ENCODE data around the gene OR10D3.

OR10D3 gene, protein sequence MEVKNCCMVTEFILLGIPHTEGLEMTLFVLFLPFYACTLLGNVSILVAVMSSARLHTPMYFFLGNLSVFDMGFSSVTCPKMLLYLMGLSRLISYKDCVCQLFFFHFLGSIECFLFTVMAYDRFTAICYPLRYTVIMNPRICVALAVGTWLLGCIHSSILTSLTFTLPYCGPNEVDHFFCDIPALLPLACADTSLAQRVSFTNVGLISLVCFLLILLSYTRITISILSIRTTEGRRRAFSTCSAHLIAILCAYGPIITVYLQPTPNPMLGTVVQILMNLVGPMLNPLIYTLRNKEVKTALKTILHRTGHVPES

DNA sequence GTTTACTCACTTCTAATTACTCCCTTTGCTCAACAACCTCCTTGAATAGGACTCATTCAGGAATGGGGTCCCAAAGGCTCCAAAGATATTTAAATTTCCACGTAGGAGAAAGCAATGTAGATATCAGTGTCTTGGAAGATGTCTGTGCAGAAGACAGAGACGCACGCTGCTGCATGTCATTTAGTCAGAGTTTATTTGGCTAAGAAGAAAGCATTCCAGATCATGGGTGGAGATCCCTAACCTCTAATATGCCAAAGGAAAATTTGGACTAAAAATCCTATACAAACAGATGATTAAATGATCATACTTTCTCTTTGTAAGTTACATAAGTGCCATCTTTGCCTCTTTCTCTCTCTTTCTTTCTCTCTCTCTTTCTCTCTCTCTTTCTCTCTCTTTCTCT is at the start of gene OR10D3:
Gene OR10D3, plus strand, starts transcription at position 278 of the 400 bp plus-strand sequence. CDS start 1,925 bp downstream, outside the sequence.
- no peak for TF ChIP-seq GATA3 (IDR thresholded peaks at IDR 0.05; ENCODE audit: low read depth, low read length)

DNA sequence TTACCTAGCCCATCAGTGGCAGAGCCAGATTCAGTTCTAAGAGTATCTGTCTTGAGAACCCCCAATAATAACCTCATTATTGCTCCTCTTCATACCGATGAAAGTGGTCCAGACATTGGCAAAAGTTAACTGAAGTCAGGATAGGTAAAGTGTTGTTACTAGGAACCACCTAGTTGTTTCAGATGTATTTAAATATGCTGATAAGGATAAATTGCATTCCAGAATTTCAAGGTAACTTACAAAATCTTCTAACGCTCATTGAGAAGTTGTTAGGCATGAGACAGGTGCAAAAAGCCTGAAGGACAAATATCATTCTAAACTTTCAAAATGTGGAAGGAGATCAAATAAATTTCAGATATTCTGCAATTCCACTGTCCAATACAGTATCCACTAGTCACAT is 40.1 kb upstream of the OR10D3 start:
- TF ChIP-seq GATA3 (IDR thresholded peaks at IDR 0.05; ENCODE audit: low read depth, low read length), result no peak

DNA sequence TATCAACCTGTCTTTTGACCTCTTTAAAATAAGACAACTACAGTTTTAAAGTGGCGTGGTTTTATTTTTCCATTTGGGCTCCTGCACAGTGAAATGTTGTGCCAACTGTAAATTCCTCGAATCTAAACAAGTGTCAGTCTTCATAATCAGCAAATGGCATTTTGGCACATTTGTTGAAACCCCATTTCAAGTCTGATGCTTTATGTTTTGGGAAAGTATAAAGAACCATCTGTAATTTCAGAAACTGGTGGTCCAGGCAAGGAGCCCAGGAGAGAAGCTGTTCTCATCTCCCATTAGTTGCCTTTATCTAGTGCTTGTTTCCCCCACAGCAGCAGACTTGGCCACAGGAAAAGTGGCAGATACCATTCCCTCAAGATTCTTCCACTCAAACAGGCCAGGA is 35.2 kb upstream of the OR10D3 start:
- TF ChIP-seq GATA2 (IDR thresholded peaks at IDR 0.05; ENCODE audit: low read depth, low read length) (no peak), GATA3 (IDR thresholded peaks at IDR 0.05; ENCODE audit: low read depth, low read length) (no peak)

DNA sequence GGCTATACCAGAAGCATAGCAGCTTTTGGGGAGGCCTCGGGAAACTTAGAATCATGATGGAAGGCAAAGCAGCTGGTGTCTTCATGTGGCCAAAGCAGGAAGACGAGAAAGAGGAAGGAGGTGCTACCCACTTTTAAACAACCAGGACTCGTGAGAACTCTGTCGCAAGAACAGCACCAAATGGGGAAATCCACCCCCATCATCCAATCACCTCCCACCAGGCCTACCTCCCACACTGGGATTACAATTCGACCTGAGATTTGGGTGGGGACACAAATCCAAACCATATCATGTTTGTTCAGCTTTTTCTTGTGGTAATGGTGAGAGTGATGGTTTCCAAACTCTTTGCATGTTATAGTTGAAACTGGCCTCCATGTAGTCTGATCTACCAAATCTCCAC is 32.5 kb upstream of the OR10D3 start:
- TF ChIP-seq GATA2 (IDR thresholded peaks at IDR 0.05; ENCODE audit: low read depth, low read length) (no peak), GATA3 (IDR thresholded peaks at IDR 0.05; ENCODE audit: low read depth, low read length) (no peak)

DNA sequence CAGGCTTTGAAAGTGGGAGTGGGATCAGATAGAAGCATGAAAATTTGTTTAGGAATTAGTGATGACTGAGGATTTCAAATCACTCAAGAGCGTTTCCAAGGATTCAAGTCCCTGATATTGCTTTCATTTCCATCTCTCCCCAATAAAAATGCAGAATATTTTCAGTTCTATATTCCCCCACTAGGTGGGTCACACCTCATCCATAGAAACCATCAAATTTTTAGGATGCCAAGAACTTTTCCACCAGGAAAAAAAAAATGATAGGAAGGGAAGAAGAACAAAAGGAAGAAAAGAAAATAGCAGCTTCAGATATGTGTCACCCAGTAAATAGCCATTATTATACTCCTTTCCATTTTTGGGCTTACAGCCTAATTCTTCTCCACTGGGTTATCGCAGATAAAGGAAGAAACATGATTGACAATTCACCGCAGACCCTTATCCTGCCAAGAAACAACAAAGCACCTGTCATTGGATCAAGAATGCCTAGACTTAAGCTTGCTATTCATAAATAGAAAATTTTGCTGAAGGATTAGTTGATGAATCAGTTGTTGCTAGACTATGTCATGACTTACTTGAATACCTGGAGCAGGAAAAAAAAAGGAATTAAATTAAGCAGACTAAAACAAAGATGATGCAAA is 30.3 kb upstream of the OR10D3 start:
- no peak for TF ChIP-seq GATA2 (IDR thresholded peaks at IDR 0.05; ENCODE audit: low read depth, low read length)
- TF ChIP-seq GATA3 (IDR thresholded peaks at IDR 0.05; ENCODE audit: low read depth, low read length), result no peak

DNA sequence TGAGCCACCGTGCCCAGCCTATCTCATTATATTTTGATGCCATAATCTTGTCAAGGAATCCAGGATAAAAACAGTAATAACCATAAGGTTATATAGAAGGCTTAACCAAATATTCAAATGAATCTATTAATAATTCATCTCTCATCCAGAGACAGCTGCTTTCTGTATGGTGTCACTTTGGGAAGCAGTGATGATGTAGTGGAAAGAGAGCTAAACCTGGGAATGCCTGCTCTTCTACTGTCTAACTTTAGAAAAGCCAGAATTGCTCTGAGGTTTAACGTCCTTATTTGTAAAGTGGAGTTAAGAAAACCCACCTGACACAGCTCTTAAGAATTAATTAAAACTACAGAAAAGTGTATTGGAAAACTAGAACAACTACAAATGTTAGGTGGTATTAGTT is 29.3 kb upstream of the OR10D3 start:
- TF ChIP-seq GATA2 (IDR thresholded peaks at IDR 0.05; ENCODE audit: low read depth, low read length) (no peak), GATA3 (IDR thresholded peaks at IDR 0.05; ENCODE audit: low read depth, low read length) (no peak)

DNA sequence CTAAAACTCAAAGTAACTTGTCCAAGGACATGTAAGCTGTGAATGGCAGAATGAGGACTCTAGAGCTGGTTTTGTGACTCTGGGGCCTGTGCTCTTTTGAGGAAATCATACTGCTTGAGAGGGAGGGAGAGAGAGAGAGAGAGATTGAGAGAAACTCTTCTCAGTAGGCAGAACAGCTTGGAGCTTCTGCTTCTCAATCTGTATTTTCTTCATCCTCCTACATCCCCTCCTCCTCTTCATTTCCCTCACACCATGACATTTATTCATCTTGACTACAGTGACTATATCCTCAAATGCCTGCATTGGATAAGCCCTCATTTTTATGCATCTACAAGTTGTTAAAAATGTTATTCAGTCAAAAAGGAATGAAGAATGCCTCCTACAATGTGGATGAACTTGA is 23.7 kb upstream of the OR10D3 start:
- no peak for TF ChIP-seq GATA3 (IDR thresholded peaks at IDR 0.05; ENCODE audit: low read depth, low read length)
- no peak for TF ChIP-seq GATA2 (IDR thresholded peaks at IDR 0.05; ENCODE audit: low read depth, low read length)

DNA sequence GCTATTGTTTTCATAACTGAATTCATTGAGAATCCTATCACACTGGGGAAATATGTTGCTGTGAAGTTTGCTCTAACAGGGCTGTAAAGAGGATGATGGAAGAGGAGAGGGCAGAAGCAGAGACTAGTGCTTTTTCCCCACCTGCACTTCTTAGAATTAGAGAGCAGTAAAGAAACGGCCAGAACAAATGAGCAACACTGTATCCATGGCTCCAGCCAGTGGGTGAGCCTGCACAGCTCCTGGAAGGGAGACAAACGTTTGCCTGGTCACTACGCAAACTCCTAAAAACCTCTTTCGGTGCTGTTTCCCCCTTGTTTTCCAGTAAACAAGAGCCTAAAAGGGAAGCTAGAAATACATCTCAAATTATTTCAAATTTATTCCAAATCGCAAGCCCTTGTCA is 22.2 kb upstream of the OR10D3 start:
- TF ChIP-seq GATA3 (IDR thresholded peaks at IDR 0.05; ENCODE audit: low read depth, low read length) (no peak), GATA2 (IDR thresholded peaks at IDR 0.05; ENCODE audit: low read depth, low read length) (no peak)

DNA sequence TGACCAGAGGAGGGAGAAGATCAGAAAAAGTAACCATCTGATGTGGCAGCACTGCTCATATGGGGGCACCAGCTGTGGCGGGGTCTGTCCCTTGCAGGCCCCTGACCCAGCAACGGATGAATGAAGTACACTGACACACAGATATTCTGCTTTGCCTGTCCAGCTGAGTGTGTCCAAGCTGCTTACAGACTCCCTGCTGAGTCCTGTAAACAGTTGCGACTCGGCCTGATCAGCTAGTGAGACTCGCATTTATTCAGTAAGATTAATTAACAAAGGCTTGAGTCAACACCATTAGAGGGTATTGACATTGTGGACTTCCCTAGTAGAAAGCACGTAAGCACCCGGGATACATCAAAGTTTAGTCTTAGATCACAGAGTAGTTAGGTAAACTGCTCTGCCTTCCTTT is 15.3 kb upstream of the OR10D3 start:
- no peak for TF ChIP-seq GATA3 (IDR thresholded peaks at IDR 0.05; ENCODE audit: low read depth, low read length)
- no peak for TF ChIP-seq GATA2 (IDR thresholded peaks at IDR 0.05; ENCODE audit: low read depth, low read length)

DNA sequence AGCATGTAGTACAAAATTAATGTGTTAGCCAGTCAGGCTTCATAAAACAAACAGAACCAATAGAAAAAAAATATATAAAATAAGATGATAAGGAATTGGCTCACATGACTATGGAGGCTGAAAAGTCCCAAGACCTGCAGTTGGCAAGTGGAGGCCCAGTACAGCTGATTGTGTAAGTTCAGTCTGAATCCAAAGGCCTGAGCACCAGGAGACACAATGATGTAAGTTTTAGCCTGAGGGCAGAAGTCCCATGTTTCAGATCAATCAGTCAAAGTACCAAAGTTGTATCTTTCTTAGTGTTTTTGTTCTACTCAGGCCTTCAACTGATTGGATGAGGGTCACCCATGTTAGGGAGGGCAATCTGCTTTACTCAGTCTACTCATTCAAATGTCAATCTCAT is 14.3 kb upstream of the OR10D3 start:
- TF ChIP-seq GATA2 (IDR thresholded peaks at IDR 0.05; ENCODE audit: low read depth, low read length), result no peak
- TF ChIP-seq GATA3 (IDR thresholded peaks at IDR 0.05; ENCODE audit: low read depth, low read length), result no peak

DNA sequence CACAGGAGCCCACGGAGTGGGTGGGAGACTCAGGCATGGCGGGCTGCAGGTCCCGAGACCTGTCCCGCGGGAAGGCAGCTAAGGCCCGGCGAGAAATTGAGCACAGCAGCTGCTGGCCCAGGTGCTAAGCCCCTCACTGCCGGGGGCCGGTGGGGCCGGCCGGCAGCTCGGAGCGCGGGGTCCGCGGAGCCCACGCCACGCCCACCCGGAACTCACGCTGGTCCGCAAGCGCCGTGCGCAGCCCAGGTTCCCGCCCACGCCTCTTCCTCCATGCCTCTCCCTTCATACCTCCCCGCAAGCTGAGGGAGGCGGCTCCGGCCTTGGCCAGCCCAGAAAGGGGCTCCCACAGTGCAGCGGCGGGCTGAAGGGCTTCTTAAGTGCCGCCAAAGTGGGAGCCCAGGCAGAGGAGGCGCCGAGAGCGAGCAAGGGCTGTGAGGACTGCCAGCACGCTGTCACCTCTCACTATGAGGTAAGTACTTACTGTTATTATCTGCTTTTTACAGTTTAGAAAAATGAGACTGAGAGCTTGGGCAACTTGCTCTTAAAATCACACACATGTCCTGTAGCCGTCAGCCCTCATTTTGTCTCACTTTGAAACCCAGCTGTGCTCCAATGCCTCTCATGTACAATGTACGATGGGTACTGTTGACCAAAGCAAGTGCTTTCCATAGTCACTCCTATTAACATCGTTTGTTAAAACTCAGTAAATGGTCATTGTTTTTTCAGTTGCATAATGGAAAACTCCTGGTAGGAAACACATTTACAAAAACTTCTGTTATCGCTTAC is 12.2 kb upstream of the OR10D3 start:
- TF ChIP-seq GATA3 (IDR thresholded peaks at IDR 0.05; ENCODE audit: low read depth, low read length), result no peak
- TF ChIP-seq GATA2 (IDR thresholded peaks at IDR 0.05; ENCODE audit: low read depth, low read length), result no peak

DNA sequence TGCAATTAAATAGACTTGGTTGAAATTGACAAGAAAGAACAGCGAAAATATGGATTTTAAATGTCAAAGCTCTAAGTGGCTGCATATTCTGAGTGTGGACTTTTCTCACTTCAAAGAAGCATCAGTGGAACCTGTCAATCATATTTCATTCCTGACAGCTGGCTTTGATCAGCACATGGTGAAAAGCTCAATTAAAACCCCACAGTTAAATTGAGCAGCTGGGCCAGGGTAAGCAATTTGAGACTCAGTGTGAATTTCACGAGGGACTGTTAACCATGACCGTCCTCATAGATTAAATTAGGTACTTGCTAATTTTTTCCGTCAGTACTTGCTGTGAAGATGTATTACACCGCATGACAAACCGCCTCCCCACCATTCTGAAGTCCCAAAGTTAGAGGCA is 11.0 kb upstream of the OR10D3 start:
- no peak for TF ChIP-seq GATA3 (IDR thresholded peaks at IDR 0.05; ENCODE audit: low read depth, low read length)
- TF ChIP-seq GATA2 (IDR thresholded peaks at IDR 0.05; ENCODE audit: low read depth, low read length), result no peak

DNA sequence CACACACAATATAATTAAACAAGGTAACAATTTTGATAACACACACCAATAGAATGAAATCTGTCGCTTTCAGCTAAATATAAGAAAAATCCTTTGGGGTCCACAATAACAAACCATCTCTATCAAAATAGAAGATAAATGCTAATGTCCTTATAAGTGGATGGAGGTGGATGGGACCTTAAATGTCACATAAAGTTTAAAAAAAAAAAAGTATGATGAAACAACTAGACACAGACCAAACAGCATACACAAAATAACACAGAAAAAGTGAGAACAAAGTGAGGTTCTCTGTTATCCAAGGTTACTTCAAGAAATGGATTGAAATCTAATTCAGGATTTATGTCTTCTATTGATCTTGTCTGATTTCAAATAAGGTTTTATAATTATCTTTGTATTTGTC is 10.5 kb upstream of the OR10D3 start:
- TF ChIP-seq GATA3 (IDR thresholded peaks at IDR 0.05; ENCODE audit: low read depth, low read length) (no peak), GATA2 (IDR thresholded peaks at IDR 0.05; ENCODE audit: low read depth, low read length) (no peak)

DNA sequence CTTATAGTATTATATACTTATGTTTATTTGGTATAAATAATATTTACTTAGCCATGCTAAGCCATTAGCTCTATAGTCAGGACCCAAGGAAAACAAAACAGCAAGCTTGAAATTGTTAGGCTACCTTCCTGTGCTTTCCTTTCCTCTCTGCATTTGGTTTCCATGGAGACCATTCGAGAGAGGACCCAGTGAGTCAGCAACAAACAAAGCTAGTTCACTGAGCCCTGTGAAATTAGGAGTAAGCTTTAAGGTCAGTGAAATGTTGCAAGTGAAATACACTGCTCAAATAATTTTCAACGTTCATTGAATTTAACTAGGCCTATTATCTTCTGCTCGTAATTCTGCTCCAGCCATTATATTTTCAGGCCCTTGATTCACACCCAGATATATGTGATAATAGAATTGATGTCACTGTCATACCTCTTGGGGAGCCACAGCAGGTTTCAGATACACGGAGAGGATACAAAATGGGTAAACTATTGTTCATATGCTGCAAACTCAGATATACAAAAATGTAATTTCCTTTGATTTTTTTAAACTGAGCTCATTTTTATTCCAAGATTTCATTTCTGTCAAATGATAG is 9.1 kb upstream of the OR10D3 start:
- TF ChIP-seq GATA3 (IDR thresholded peaks at IDR 0.05; ENCODE audit: low read depth, low read length) (no peak), GATA2 (IDR thresholded peaks at IDR 0.05; ENCODE audit: low read depth, low read length) (no peak)

All from SH-SY5Y (cell line).